NCI-H2171 (cell line): ENCODE results near the gene HNRNPH2.

ENCODE experiments used
- DNase-seq: peaks from one replicate; lab custom pipeline; 2025; lab: John Stamatoyannopoulos, UW

The HNRNPH2 gene

GRCh38 chrX:101407748-101408531 is at the start of gene HNRNPH2, which contains the start of gene GLA:
TSS of gene HNRNPH2 (plus strand) at chrX:101408222. CDS start at chrX:101411989, 3,767 bp downstream.
TSS of gene GLA (minus strand) at chrX:101407925. CDS start at chrX:101407903, 22 bp downstream.
- peak; percentile 82 for DNase-seq

GRCh38 chrX:101359966-101360365 is 48.1 kb upstream of the HNRNPH2 start:
- no peak for DNase-seq

GRCh38 chrX:101360390-101360789 is 47.6 kb upstream of the HNRNPH2 start:
- DNase-seq, result no peak

GRCh38 chrX:101362116-101362515 is 45.9 kb upstream of the HNRNPH2 start:
- no peak for DNase-seq

- DNase-seq, result no peak
These were observed 45.3 kb upstream of the HNRNPH2 start for GRCh38 chrX:101362757-101363156.

GRCh38 chrX:101365301-101365795 is 42.7 kb upstream of the HNRNPH2 start:
- DNase-seq, result no peak

- no peak for DNase-seq
These were observed 39.2 kb upstream of the HNRNPH2 start for GRCh38 chrX:101368800-101369199.

- no peak for DNase-seq
These were observed 38.3 kb upstream of the HNRNPH2 start for GRCh38 chrX:101369687-101370086.

- DNase-seq, result no peak
These were observed 37.0 kb upstream of the HNRNPH2 start for GRCh38 chrX:101370888-101371504.

- DNase-seq, result no peak
These were observed 30.5 kb upstream of the HNRNPH2 start for GRCh38 chrX:101377547-101377946.

GRCh38 chrX:101383679-101384205 is 24.3 kb upstream of the HNRNPH2 start:
- DNase-seq, result no peak

- no peak for DNase-seq
These were observed 22.9 kb upstream of the HNRNPH2 start for GRCh38 chrX:101385026-101385684.

- no peak for DNase-seq
These were observed 22.1 kb upstream of the HNRNPH2 start, which contains the start of gene BTK for GRCh38 chrX:101385795-101386541. TSS of gene BTK (minus strand) at chrX:101386191. CDS start at chrX:101375284, 10,907 bp downstream.

GRCh38 chrX:101386542-101386885 is 21.5 kb upstream of the HNRNPH2 start:
- DNase-seq, result no peak

- no peak for DNase-seq
These were observed 19.4 kb upstream of the HNRNPH2 start for GRCh38 chrX:101388604-101389003.

- DNase-seq, result peak; percentile 76
These were observed 17.1 kb upstream of the HNRNPH2 start, which contains the start of gene RPL36A for GRCh38 chrX:101390664-101391525. TSS of gene RPL36A (plus strand) at chrX:101391011. CDS start at chrX:101391044, 33 bp downstream.

GRCh38 chrX:101391831-101392230 is 16.2 kb upstream of the HNRNPH2 start:
- DNase-seq, result no peak

- no peak for DNase-seq
These were observed 14.3 kb upstream of the HNRNPH2 start for GRCh38 chrX:101393530-101394305.

GRCh38 chrX:101394372-101394771 is 13.7 kb upstream of the HNRNPH2 start:
- DNase-seq, result no peak

- no peak for DNase-seq
These were observed 12.2 kb upstream of the HNRNPH2 start for GRCh38 chrX:101395789-101396188.
